Peyer's patch (tissue), 4 donors: Measurements from ENCODE around the gene RUNX1.

ENCODE experiments used
- CTCF ChIP-seq, 6 experiments: fragments of 450-650 bp in 4 of 6; fragments of 200-600 bp in 2 of 6; sonication (generic) in 1 of 6; IDR thresholded peaks; one replicate each; pipeline ENCODE4 v1.5.1; 2017 to 2019; ENCODE audit warnings: antibody characterized with exemption in 6 of 6, mild to moderate bottlenecking in 3 of 6, moderate library complexity in 1 of 6
- POLR2A ChIP-seq, 2 donors: fragments of 450-650 bp; IDR thresholded peaks; one replicate each; pipeline ENCODE4 v1.5.1; 2017; ENCODE audit warnings: antibody characterized with exemption in 2 of 2, mild to moderate bottlenecking in 2 of 2, moderate library complexity in 2 of 2

DNA sequence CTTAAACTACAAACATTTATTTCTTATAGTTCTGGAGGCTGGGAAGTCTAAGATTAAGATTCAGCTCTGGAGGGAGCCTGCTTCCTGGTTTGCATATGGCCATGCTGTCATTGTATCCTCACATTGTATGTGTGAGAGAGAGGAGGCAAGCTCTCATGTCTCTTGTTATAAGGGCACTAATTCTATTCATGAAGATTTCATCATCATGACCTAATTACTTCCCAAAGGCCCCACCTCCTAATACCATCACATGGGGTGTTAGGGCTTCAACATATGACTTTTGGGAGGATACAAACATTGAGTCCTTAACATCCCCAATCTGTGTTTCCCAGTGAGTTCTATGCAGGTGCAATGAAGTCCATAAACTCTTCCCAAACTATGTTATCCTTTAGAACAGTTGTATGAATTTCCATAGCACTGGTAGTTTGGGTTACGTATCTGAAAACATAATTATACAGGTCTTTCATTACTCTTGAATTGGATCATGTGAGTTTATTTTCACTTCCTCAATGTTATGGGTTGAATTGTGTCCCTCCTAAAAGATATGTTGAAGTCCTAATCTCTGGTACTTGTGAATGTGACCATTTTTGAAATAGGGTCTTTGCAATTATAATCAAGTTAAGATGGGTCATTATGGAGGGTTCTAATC lies 124.2 kb downstream of the RUNX1 start:
- TF ChIP-seq CTCF (IDR thresholded peaks at IDR 0.05) (no peak), POLR2A (IDR thresholded peaks at IDR 0.05) (no peak)
